Breast epithelium (tissue), 3 donors: ENCODE measurements around the gene SH2D2A.

ENCODE experiments used
- POLR2A ChIP-seq: fragments of 450-650 bp; IDR thresholded peaks from one replicate; pipeline ENCODE4 v1.6.1; 2016; ENCODE audit warnings: antibody characterized with exemption, mild to moderate bottlenecking, moderate library complexity
- TF ChIP-seq, protein P1 (sequence below), 3 donors: fragments of 450-650 bp; IDR thresholded peaks; one replicate each; pipeline ENCODE4 v1.5.1; 2016 to 2017; ENCODE audit warnings: antibody characterized with exemption in 3 of 3, mild to moderate bottlenecking in 3 of 3, moderate library complexity in 3 of 3

DNA sequence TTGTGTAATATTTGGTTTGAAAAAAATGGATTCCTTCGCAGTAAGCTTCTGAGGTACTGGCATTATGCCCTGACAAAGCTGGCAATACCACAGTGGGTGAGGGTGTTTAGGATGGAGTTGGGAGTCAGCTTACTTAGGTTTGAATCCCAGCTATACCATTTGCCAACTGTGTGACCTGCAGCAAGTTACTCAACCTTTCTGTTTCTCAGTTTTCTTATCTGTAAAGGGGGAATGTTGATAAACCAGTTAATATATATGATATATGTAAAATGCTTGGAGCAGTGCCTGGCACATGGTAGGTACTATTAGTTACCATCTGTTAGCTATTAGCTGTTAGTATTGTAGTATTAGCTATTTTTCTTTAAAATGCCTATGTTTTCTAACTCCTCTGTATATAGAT is 60.3 kb downstream of the SH2D2A start:
- no peak for TF ChIP-seq POLR2A
- TF ChIP-seq, protein P1, sequence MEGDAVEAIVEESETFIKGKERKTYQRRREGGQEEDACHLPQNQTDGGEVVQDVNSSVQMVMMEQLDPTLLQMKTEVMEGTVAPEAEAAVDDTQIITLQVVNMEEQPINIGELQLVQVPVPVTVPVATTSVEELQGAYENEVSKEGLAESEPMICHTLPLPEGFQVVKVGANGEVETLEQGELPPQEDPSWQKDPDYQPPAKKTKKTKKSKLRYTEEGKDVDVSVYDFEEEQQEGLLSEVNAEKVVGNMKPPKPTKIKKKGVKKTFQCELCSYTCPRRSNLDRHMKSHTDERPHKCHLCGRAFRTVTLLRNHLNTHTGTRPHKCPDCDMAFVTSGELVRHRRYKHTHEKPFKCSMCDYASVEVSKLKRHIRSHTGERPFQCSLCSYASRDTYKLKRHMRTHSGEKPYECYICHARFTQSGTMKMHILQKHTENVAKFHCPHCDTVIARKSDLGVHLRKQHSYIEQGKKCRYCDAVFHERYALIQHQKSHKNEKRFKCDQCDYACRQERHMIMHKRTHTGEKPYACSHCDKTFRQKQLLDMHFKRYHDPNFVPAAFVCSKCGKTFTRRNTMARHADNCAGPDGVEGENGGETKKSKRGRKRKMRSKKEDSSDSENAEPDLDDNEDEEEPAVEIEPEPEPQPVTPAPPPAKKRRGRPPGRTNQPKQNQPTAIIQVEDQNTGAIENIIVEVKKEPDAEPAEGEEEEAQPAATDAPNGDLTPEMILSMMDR (IDR thresholded peaks at IDR 0.05): no peak
